ENCODE measurements around the gene SNX10. TPM values are rescaled to one million over a fixed set of nuclear protein-coding genes. Genes with fewer than 3 reads are reported as not detected.

The SNX10 gene
- total RNA-seq, 1 donor from 2014 or later = 1.3 TPM

DNA sequence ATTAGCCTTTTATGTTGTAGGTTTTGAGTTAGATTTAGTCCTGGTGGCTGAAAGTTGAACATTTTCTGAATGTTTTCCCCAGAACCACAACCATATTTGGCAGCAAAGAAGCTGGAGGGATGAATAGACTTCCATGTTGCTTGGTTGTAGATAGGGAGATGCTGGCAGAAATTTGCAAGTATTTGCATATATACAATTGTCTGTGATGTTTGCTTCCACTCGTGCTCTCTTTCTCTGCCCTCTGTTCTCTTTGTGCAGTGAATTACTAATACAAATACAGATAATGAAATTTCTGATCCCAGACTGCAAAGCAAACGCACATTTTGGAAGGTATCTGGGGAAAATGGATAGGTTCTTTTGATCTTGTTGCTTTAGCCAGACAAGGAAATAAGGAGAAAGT is 96.1 kb downstream of the SNX10 start:
- DNase-seq (ENCODE audit: low spot score) = no peak
- intact Hi-C loops (cut with DNase I) = no loop called here

DNA sequence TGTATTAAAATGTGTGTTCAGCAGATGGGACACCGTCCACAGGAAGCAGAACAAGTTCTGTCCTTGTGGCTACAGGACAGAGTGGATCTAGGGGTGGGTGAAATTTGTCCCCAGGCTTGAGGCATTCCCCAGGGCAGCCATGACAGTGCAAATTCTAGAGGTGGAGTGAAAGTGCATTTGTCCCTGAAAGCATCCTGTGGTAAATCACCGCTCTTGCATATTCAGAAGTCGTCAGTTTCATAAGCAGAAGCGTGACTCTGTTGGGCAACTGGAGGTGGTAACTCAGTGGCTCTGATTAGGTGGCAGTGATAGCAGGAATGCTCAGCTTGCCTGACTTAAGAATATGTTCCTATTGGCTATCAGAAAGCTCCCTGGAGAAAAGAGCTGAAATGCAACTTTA is 96.6 kb downstream of the SNX10 start:
- no peak for DNase-seq (ENCODE audit: low spot score)
- intact Hi-C loops (cut with DNase I) = no loop called here

DNA sequence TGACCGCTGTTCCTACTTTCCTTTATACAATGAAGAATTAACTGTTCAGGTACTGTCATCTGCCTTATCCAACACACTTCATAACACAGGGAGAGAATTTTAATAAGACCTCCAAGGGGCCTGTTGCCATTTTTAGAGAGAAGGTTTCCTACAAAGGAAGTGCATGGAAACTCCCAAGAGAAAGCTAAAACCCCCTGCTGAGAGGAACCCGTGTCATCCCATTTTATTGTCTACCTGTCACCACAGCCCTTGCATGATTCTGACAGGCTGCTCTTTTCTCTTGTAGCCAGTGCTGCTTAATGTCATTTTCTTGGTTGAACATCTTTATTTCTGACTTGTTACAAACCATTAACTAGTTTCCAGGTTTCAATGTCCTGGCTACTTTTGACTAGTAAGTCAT is 98.4 kb downstream of the SNX10 start:
- no peak for DNase-seq (ENCODE audit: low spot score)
- intact Hi-C loops (cut with DNase I) = no loop called here

DNA sequence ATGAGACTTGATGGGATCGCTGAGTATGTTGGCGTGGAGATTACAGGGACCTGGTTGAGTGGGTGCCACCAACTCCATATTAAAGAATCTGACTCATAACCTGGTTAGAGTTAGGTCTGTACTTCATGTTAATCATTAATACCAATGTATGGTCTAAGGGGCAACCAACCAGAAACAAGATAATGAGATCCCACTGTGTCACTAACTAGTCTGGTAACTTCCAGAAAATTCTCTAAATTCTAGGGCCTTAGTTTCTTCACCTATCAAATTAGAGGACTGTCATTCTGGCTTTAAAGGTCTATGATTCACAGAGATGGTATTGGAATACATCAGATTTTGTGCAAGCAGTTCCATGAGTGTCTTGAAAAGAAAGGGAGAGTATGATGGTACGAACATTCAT is 102.2 kb downstream of the SNX10 start:
- no peak for DNase-seq (ENCODE audit: low spot score)
- intact Hi-C loops (cut with DNase I) = no loop called here

DNA sequence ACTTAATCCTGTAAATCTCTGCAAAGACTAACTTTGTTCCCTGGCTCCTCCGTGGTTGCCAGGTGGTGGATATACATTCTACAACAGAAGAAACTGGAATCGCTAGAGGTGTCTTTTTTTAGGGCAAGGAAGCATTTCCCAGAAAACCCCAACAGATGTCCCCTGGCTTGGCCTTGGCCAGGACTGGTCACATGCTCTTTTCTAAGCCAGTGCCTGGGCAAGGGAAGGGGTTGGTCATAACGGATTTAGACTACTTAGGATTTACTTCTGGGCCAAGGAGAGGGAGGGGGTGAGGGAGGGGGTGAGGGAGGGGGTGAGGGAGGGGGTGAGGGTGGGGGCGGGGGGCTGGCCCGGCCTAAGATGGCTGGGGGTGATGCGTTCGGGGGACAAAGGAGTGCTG is 105.7 kb downstream of the SNX10 start:
- intact Hi-C loops (cut with DNase I) = no loop called here
- DNase-seq (ENCODE audit: low spot score) = no peak

DNA sequence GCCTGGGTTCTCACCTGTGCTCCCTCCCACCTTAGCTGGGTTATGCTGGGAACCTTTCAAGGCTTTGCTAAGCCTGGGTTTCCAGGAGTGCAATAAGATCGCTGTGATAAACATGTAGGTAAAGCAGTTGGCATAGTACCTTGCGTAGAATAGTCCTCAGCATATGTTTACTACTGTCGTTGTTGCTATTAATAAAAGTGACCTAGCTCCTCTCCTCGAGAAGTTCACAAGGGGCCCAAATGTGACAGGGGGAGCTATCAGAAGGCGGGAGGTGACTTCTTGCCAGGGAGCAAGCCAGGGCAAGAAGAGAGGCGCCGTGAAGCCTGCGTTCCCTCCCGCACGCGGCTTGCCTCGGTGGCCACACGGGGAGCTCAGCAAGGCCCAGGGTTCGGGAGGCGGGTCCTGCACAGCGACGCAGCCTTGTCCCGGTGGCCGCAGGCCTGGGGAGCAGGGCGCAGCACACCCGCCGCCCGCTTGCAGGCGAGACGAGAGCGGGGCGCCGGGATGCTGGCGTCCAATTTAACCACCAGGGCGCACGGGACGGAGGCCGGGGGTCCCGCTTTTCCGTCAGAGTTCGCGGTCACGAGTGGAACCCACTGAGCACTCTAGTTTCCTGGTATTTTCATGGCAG is 106.2 kb downstream of the SNX10 start:
- intact Hi-C loops (cut with DNase I) = no loop called here
- no peak for DNase-seq (ENCODE audit: low spot score)

DNA sequence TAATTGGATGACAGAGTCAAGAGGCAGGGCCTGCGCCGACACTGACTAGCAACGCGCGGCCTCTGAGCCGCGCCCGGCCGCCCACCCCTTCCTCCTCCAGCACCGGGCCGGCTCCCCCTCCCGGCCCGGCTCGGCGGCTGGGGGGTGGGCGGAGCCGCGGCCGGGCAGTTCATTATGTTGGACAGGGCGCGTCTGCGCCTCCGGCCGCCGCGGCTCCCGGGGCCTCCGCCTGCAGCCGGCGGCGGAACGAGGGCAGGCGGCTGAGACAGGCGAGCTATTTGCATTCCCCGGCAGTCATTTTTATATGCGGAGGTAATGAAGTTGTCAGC is 106.7 kb downstream of the SNX10 start:
- intact Hi-C loops (cut with DNase I) = no loop called here
- peak; percentile 83 for DNase-seq (ENCODE audit: low spot score)

DNA sequence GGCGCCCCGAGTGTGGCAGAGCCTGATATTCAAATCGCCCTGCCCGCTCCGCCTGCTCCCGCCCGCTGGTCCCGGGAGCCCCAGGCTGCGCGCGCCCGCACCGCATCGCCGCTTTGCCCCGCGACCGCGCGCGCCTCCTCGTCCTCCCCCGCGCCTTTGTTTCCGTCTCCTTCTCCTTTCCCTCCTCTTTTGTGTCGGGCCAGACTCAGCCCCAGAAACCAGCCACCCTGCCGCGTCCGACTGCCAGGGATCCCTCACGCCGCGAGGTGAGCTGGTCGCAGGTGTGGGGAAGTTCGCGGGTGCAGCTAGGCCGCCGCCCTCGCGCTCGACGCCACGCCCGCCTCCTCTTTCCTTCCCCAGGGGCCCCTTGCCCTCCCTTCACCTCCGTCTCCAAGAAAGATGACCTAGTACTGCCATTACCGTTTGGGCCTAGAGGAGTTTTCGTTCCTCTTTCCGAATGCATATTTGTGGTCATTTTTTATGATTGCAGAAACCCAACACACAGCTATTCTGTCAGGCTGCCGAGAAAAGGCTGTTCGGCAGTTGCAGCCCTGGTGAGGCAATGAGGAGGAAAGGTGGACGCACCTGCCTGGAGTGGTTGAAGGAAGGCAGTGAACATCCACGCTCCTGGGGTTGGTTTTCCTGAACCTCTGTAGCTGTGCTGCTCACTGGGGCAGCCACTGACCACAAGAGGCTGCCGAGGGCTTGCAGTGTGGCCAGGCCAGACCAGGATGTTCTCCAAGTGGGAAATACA is 107.3 kb downstream of the SNX10 start:
- peak; percentile 82 for DNase-seq (ENCODE audit: low spot score)
- intact Hi-C loops (cut with DNase I) = no loop called here

DNA sequence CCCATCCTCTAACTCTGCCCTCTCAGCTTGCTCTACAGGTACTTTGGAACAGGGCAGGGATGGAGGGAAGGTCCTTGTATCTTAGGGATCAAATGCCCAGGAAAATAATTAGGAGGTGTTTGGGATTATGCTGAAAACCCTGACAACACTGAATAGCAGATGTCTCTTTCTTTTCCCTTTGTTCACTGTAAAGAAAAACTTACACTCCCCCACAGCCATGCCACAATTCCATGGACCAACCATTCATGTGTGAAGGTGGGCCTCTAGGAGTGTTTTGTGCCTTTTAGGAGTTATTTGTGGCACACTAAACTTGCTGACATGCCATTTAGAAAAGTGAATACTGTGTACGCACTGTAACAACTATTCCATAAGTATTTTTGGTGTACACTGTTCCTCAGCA is 108.1 kb downstream of the SNX10 start:
- DNase-seq (ENCODE audit: low spot score) = no peak
- intact Hi-C loops (cut with DNase I) = no loop called here

DNA sequence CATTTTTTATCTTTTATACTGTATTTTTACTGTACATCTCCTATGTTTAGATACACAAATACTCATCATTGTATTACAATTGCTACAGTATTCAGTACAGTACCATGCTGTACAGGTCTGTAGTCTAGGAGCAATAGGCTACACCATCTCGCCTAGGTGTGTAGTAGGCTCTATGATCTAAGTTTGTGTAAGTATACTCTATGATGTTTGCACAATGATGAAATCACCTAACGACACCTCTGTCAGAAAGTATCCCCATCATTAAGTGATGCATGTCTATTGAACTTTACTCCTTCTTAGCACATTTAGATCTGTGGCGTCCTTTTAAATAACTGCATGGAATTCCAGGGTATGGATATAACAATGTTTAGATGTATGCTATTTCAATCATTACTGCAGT is 112.0 kb downstream of the SNX10 start:
- no peak for DNase-seq (ENCODE audit: low spot score)
- intact Hi-C loops (cut with DNase I) = no loop called here

DNA sequence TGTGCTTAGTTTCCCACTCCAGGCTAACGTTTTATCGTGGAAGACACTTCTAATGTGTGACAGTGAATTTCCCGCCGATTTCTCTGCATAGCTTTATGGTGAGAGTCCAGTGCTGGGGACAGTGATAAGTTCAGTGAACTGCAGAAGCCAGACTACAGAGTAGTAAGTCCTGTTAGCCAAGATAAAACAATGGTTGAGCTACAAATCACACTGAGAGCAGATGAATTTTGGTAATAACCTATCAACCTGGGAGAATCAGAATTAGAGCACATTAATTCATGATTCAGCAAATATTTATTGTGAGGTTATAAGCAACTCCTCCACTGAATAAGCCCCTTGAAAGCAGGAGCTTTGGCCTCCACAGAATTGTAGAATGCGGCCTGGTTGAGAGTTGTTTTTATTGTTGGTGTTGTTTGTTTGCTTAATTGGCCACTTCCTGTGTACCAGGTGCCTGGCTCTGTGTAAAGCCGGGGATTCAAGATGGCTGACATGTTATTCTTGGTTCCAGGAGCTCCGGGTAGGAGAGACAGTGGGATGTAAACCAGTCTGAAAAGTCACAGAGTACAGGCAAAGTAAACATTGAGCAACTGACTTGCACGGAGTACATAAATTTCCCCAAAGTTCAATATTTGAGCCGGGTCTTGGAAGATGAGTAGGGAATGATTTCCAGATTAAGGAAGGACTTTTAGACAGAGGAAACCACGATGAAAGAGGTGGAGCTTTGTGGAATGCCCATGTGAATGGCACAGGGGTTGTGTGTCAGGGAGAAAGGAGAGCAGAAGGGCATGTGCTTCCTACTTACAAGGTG is 112.7 kb downstream of the SNX10 start:
- intact Hi-C loops (cut with DNase I) = no loop called here

DNA sequence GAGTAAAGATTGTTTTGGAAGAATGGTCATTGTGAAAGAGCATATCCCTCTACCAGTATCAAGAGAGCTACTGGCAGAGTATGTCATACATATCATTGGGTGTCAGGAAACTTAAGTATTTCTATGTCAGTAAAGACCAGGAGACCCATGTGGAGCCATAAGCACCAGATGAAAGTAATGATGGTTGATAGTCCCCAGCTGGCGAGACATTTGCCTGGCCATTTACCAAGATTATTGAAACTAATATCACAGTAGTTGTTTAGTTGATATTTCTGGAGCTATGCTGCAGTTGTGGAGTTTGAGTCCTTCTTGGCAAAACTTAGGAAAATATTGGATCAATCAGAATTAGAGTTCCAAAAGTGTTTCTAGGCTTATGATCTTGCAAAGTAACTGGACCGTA is 114.8 kb downstream of the SNX10 start:
- intact Hi-C loops (cut with DNase I) = no loop called here
- no peak for DNase-seq (ENCODE audit: low spot score)

More for the DNA sequence above, 112.7 kb downstream of the SNX10 start:
- no peak for DNase-seq (ENCODE audit: low spot score)

DNA sequence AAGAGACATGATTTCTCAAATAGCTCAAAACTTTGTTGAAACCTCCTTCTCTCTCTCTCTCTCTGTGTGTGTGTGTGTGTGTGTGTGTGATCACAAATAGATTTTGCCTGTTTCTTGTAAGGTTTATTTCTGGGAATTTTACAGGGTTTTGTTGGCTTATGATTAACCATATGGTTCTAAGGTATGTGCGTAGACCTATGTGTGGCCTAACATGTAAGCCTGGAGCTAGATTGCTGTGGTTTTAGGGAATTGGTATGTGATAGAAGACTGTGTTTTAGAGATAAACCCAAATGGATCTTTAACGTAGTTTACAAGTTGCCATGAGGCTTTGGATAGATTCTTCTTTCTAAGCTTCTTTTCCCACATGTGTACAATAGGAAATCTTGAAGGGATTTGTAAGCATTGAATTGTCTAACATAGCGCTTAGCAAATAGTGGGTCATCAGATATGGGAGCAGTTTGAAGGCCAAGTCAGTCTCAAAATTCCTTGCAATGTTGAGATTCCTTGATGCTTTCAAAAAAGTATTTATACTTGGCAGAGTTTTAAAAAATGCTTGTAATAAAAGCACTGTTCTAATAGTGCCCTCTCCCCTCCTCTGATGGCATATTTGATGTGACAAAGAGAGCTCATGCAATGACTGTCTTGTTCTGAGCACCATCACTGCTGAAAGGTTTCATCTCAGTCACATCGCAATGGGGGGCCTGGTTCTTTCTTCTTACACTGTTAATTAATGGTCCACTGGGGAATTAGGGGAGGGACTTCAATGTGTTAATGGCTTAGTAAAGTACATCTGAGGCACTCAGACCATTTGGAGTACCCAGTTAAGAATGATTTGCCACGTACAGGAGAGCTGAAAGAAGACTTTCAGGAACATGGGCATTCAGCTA is 118.2 kb downstream of the SNX10 start:
- no peak for DNase-seq (ENCODE audit: low spot score)
- intact Hi-C loops (cut with DNase I) = no loop called here

DNA sequence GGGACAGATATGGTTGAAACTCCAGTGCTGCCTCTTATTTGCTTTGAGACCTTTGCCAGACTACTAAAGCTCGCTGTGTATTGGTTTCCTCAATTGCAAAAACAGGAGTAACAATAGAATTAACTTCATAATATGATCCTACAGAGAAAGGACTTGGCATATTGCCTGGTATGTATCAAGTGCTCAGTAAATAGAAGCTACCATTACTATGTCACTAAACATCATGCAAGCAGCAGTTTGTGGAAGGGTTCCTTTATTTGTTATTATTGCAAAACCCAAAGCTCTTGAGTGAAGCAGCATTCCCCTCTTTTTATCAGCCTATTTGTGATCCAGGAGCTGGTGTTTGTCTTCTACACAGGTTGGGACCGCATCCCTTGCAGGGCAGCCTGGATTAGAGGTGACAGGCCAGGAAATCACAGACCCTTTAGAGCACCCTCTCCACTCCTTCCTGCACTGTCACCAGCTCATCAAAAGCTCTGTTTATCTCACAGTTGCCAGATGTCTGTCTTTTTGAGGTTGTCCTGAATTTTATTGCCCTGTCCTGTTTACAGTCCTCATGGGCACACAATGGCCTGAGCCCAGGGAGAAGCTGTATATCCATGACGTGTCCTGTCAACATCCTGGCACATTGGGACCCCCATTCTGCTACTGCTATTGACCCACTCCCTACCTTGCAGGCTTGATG is 121.5 kb downstream of the SNX10 start:
- no peak for DNase-seq (ENCODE audit: low spot score)
- intact Hi-C loops (cut with DNase I) = no loop called here

DNA sequence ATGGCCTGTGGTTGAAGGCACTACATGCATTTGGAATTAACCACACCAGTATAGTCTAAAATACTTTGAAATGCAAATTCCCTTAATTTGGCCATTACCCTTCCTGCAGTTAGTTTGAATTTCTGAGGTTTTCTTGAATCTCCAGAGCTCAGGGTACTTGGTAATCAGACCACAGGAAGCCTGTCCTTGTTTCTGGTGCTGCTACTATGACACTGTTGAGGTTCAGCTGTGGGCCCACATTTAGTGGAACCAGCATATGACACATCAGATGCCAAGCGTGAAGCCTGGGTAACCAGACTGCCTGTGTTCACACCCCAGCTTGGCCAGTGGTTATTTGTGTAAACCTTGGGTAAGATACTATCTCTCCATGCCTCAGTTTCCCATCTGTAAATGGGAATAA is 124.3 kb downstream of the SNX10 start:
- intact Hi-C loops (cut with DNase I) = no loop called here

DNA sequence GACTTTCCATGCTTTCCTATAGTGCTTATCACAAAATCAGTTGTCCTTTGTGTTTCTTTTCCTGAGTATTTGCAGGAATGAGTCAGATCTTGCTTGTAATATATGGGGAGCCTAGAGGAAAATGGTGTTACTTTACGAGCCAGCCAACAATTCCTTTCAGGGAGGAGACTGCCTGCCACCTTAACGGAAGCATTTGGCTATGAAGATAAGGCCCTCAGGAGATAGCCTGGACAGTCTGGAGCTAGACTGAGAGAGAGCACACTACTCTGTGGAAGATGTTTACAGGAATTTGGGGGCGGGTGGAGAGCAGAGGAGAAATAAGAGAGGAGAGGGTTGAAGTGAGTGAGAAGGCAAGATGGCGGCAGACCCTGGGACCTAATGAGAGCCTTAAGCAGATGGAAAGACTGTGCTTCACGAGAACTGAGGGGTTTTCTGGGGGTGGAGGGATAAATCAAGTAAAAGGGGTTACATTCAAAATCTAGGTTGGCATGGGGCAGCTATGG is 126.3 kb downstream of the SNX10 start:
- DNase-seq (ENCODE audit: low spot score) = no peak
- intact Hi-C loops (cut with DNase I) = no loop called here

More for the DNA sequence above, 124.3 kb downstream of the SNX10 start:
- DNase-seq (ENCODE audit: low spot score) = no peak

DNA sequence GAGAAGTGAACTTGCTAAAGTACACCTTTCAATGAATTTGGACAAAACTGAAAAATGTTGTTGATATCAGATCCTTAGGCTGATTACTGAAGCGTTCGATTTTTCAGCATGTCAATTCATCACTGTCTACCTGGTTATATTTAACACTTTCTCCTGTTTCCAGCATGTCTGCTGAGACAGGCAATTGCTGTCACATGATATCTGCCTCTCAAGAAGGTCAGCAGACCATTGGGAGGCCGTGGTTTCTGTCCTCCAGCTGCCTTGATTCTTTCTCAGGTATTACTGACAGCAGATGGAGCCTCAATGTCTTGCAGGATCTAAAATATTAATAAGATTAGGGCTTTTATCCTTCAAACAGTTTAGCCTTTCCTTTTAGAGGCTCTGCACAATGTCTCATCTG is 127.5 kb downstream of the SNX10 start:
- DNase-seq (ENCODE audit: low spot score) = no peak
- intact Hi-C loops (cut with DNase I) = no loop called here

DNA sequence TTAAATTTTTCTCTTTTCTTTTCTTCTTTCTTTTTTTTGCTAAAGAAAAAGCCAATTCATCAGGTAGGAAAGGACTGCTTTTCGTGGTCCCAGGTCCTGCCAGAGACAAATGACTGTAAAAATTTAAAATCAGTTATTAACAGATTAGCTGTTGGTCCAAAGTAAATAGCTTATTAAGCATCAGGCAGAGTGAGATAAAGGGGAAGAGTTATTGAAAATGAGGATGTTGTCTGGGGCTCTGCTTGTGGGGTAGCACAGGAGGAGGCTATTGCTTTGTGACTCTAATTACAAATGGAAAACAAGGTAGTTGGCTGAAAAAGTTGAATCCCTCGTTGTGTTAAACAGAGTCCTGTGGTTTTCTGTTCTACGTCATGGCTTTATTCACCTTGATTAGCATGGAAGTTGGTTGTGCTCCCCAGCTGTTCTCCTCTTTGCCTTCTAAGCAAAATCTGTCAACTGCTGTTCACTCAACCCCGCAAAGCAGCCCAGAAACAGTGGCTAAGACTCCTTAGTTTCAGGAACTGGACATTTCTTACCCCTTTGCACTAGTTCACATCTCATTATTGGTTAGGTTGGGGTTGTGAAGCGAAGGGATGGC is 128.9 kb downstream of the SNX10 start:
- DNase-seq (ENCODE audit: low spot score) = no peak
- intact Hi-C loops (cut with DNase I) = no loop called here

DNA sequence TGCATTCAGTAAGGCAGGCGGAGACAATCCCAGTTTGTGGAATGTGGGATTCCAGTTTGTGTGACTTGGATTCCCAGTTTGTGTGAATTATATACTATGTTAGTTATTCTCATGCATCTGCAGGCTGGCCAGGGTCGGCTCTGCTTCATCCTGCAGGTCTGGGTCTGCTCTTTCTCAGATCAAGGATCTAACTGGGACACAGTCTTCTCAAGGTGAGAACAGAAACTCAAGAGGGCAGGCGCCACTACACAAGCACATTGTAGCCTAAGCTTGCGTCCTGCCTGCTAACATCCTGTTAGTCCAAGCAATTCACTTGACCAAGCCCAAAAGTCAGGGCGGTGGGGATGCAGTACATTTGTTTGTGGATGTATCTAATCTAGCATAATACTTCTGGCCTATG is 131.1 kb downstream of the SNX10 start:
- intact Hi-C loops (cut with DNase I) = no loop called here
- DNase-seq (ENCODE audit: low spot score) = no peak
